ENCODE data around the gene MYOCD. TPM values are rescaled to one million over a fixed set of nuclear protein-coding genes. Genes with fewer than 3 reads are reported as not detected.

The MYOCD gene
- polyA plus RNA-seq, 1 donor (not counting 4 experiments of a cell fraction or from before 2014, with no cell fraction given), result not detected

- Histone ChIP-seq H3K4me2 (ENCODE audit: control insufficient read depth, extremely low read depth, insufficient read depth, low read depth, low read length) (no peak overlapping the region), H3K27me3 (ENCODE audit: control insufficient read depth, extremely low read depth, insufficient read depth, low read length) (peaks cover 37% of the 10 kb centered on the region)
Observed at GRCh38 chr17:12666718-12667117, 1.0 kb downstream of the MYOCD start.

DNA sequence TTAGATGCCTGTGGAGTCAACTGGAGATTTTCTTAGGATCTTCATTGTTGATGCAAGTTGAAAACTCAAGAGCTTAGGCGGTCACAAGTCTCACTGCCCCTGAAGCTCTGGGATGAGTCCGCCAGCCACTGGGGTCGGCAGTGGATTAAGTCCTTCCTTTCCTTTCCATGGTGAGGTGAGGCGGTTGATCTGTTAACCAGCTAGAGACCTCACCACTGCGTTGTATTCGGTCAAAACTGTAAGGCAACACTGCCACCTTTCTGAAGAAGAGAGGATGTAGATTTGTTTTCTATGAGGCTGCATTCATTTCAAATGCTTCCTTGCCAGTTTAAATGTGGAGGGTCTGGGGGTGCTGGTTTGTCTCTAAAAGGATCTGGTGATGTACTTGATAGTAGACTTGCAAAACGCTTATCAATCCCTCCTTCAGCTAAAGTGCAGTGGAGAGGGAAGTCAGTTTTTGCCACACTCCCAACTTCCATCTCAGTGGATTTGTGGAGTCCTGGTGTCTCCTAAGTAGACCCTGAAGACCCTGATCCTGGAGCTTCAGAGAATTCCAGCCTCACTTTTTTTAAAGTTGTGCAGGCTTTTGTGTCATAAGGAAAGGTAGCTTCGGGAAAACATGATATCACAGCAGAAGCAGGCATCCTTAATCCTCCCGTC, 1.7 kb downstream of the MYOCD start:
- H3K27me3 ChIP-seq (ENCODE audit: control insufficient read depth, extremely low read depth, insufficient read depth, low read length), result peaks cover 37% of the 10 kb centered on the region
- FAIRE-seq (peak; percentile 81), DNase-seq (ENCODE audit: low read depth, low spot score) (no peak)
- no peak overlapping the region for H3K4me2 ChIP-seq (ENCODE audit: control insufficient read depth, extremely low read depth, insufficient read depth, low read depth, low read length)
- no peak overlapping the region for H2AFZ ChIP-seq (ENCODE audit: control insufficient read depth, low read length)
- no peaks in the 10 kb centered on the region for H3K9me3 ChIP-seq (ENCODE audit: control insufficient read depth, low read depth, low read length)
- no peaks in the 10 kb centered on the region for H3K79me2 ChIP-seq (ENCODE audit: control insufficient read depth, insufficient read depth, low read length)
- no peak overlapping the region for H3K4me3 ChIP-seq (ENCODE audit: control insufficient read depth in 2 of 3, extremely low read depth in 1 of 3, insufficient read depth in 2 of 3, low read depth in 1 of 3, low read length in 3 of 3)
- TF ChIP-seq EZH2 (IDR thresholded peaks at IDR 0.05; ENCODE audit: low read length) (no peak), CTCF (optimal IDR thresholded peaks at IDR 0.05 in 1 of 3, IDR thresholded peaks at IDR 0.05 in 1 of 3, conservative IDR thresholded peaks at IDR 0.05 in 1 of 3; ENCODE audit: extremely low read depth in 1 of 3, insufficient read depth in 2 of 3, low read length in 3 of 3) (peak; percentile 54 to 69 (median 54))
- H3K27ac ChIP-seq (ENCODE audit: control insufficient read depth, insufficient read depth, low read length), result no peak overlapping the region
- H3K9me1 ChIP-seq (ENCODE audit: control insufficient read depth, extremely low read depth, insufficient read depth, low read length), result no peaks in the 10 kb centered on the region
- no peaks in the 10 kb centered on the region for H4K20me1 ChIP-seq (ENCODE audit: control insufficient read depth, extremely low read depth, insufficient read depth, low read length)
- no peak overlapping the region for H3K9ac ChIP-seq (ENCODE audit: control insufficient read depth, extremely low read depth, insufficient read depth, low read length)
- H3K4me1 ChIP-seq (ENCODE audit: control insufficient read depth, extremely low read depth, insufficient read depth, low read length), result peaks cover 7% of the 10 kb centered on the region
- dilution Hi-C loops (cut with MboI; ENCODE audit: extremely low pct_ligation_motif_present, low sequenced_read_pairs), result no loop called here
- H3K36me3 ChIP-seq (ENCODE audit: control insufficient read depth in 2 of 2, extremely low read depth in 1 of 2, insufficient read depth in 2 of 2, low read length in 2 of 2), result no peaks in the 10 kb centered on the region

More at GRCh38 chr17:12666718-12667117, 1.0 kb downstream of the MYOCD start:
- dilution Hi-C loops (cut with MboI; ENCODE audit: extremely low pct_ligation_motif_present, low sequenced_read_pairs), result no loop called here
- Histone ChIP-seq H3K79me2 (ENCODE audit: control insufficient read depth, insufficient read depth, low read length) (no peaks in the 10 kb centered on the region), H3K9ac (ENCODE audit: control insufficient read depth, extremely low read depth, insufficient read depth, low read length) (no peak overlapping the region), H2AFZ (ENCODE audit: control insufficient read depth, low read length) (no peak overlapping the region), H3K36me3 (ENCODE audit: control insufficient read depth in 2 of 2, extremely low read depth in 1 of 2, insufficient read depth in 2 of 2, low read length in 2 of 2) (no peaks in the 10 kb centered on the region), H4K20me1 (ENCODE audit: control insufficient read depth, extremely low read depth, insufficient read depth, low read length) (no peaks in the 10 kb centered on the region), H3K4me3 (ENCODE audit: control insufficient read depth in 2 of 3, extremely low read depth in 1 of 3, insufficient read depth in 2 of 3, low read depth in 1 of 3, low read length in 3 of 3) (no peak overlapping the region), H3K9me1 (ENCODE audit: control insufficient read depth, extremely low read depth, insufficient read depth, low read length) (no peaks in the 10 kb centered on the region), H3K9me3 (ENCODE audit: control insufficient read depth, low read depth, low read length) (no peaks in the 10 kb centered on the region), H3K4me1 (ENCODE audit: control insufficient read depth, extremely low read depth, insufficient read depth, low read length) (peaks cover 7% of the 10 kb centered on the region), H3K27ac (ENCODE audit: control insufficient read depth, insufficient read depth, low read length) (no peak overlapping the region)
- DNase-seq (ENCODE audit: low read depth, low spot score) (no peak), FAIRE-seq (no peak)
- TF ChIP-seq CTCF (optimal IDR thresholded peaks at IDR 0.05 in 1 of 3, IDR thresholded peaks at IDR 0.05 in 1 of 3, conservative IDR thresholded peaks at IDR 0.05 in 1 of 3; ENCODE audit: extremely low read depth in 1 of 3, insufficient read depth in 2 of 3, low read length in 3 of 3) (no peak), EZH2 (IDR thresholded peaks at IDR 0.05; ENCODE audit: low read length) (no peak)
